Measurements from ENCODE around the gene CDYL. TPM values are rescaled to one million over a fixed set of nuclear protein-coding genes. Genes with fewer than 3 reads are reported as not detected.

The CDYL gene
- total RNA-seq, 3 donors from 2014 or later (not counting 1 experiment from before 2014, with no cell fraction given), result 81.3 to 101 (median 83.8) TPM

DNA sequence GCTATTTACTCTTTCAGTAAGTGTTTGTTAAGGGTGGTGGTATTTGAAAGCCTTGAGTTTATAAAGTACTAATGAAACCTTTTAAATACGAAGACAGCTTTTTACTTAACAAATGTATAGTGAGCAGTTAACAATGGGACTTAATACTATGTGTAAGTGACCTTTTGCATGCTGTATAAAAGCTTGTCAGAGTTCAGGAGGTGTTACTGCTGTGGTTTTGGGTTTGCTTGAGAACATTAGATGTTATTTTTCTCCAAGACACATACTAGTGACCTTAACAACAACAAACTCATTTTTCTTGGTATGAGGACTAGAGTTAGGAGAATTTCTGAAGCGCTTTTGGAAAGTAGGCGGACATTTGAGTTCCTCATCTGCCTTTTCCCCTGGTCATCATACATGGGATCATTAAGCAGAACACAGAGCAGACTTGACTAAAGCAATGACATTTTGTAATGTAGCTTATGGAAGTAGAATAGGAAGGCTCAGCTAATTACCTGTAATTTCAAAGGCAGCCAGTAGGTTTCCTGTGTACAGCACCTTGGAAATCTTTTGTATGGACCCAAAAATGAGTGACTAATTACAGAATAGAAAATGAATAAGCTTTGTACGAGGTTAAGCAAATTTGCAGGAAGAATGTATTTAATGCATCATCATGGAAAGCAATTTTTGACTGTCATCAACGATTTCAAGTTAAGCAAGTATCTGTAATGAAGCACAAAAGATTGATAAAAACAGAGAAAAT, 14.1 kb downstream of the CDYL start:
- H3K4me3 ChIP-seq (ENCODE audit: low read length), result no peak overlapping the region
- no peaks in the 10 kb centered on the region for H3K9me3 ChIP-seq (ENCODE audit: control insufficient read depth, insufficient read depth, low read length)
- peak overlapping the region; percentile 89 to 90 for H3K27ac Mint-ChIP-seq
- peak; percentile 71 to 80 (median 75) for ATAC-seq
- H3K4me1 ChIP-seq (ENCODE audit: control insufficient read depth, insufficient read depth, low read length), result peaks cover 31% of the 10 kb centered on the region
- no peaks in the 10 kb centered on the region for H3K36me3 Mint-ChIP-seq
- peak overlapping the region; percentile 89 for H3K4me3 Mint-ChIP-seq
- no peak for DNase-seq
- TF ChIP-seq, protein P1, sequence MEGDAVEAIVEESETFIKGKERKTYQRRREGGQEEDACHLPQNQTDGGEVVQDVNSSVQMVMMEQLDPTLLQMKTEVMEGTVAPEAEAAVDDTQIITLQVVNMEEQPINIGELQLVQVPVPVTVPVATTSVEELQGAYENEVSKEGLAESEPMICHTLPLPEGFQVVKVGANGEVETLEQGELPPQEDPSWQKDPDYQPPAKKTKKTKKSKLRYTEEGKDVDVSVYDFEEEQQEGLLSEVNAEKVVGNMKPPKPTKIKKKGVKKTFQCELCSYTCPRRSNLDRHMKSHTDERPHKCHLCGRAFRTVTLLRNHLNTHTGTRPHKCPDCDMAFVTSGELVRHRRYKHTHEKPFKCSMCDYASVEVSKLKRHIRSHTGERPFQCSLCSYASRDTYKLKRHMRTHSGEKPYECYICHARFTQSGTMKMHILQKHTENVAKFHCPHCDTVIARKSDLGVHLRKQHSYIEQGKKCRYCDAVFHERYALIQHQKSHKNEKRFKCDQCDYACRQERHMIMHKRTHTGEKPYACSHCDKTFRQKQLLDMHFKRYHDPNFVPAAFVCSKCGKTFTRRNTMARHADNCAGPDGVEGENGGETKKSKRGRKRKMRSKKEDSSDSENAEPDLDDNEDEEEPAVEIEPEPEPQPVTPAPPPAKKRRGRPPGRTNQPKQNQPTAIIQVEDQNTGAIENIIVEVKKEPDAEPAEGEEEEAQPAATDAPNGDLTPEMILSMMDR (IDR thresholded peaks at IDR 0.05), result peak; percentile 34
- 66% methylated on average over 3 of the region's 5 CpGs for WGBS (ENCODE audit: insufficient coverage)
- intact Hi-C loops (cut with micrococcal nuclease), result loop anchor here (2.0 to 5.0 kb wide), 2 partner anchors 14 to 183 kb away; partner anchors contain the start of gene CDYL
- peak overlapping the region; percentile 58 for H3K27ac ChIP-seq (ENCODE audit: low read length)
- no peaks in the 10 kb centered on the region for H3K9me3 Mint-ChIP-seq
- H3K27me3 Mint-ChIP-seq (ENCODE audit: low read depth in 2 of 2), result no peaks in the 10 kb centered on the region
- peaks cover 51 to 53% of the 10 kb centered on the region in 2 donors for H3K4me1 Mint-ChIP-seq
- H3K36me3 ChIP-seq (ENCODE audit: control insufficient read depth, insufficient read depth, low read length), result no peaks in the 10 kb centered on the region
- no peaks in the 10 kb centered on the region for H3K27me3 ChIP-seq (ENCODE audit: control insufficient read depth, insufficient read depth, low read length)

DNA sequence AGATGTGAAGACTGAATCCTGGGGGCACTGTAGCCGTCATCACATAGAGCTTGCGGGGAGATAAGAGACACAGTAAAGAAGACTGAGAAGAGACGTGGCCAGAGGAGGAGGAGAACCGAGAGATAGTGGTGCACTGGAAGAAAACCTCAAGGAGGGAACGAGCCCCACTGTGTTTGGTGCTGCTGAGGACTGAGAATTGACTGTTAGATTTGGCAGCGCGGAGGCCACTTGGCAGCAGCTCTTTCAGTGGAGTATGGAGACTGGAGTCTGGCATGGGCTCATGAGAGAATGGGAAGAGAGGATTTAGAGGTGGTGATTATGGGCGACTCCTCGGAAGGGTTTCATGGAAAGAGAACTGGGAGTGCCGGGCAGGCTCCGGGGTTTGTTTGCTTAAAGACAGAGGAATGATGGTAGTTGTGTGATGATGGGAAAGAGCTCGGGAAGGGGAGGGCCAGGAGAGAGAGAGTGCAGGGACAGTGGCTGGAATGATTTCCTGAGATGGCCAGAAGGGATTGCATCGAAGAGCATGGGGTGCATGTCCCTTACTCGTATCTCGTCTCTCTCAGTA, 18.0 kb downstream of the CDYL start:
- DNase-seq, result no peak
- peaks cover 40 to 52% of the 10 kb centered on the region in 2 donors for H3K4me1 Mint-ChIP-seq

DNA sequence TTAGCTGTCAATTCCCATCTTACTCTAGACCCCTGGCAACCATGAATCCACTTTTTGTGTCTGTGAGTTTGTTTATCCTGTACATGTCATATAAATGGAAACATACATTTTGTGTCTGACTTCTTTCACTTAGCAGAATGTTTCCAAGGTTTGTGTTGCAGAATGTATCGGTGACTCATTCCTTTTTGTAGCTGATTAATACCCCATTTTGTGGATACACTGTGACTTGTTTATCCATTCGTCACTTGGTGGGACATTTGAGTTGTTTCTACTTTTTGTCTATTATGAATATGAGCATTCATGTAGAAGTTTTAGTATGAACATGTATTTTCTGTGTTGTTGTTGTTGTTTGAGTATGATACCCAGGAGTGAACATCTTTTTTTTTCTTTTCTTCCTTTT, 21.4 kb downstream of the CDYL start:
- no peaks in the 10 kb centered on the region for H3K36me3 Mint-ChIP-seq
- Histone ChIP-seq H3K27ac (ENCODE audit: low read length) (no peak overlapping the region), H3K4me3 (ENCODE audit: low read length) (no peak overlapping the region), H3K9me3 (ENCODE audit: control insufficient read depth, insufficient read depth, low read length) (no peaks in the 10 kb centered on the region), H3K4me1 (ENCODE audit: control insufficient read depth, insufficient read depth, low read length) (peaks cover 18% of the 10 kb centered on the region), H3K27me3 (ENCODE audit: control insufficient read depth, insufficient read depth, low read length) (no peaks in the 10 kb centered on the region), H3K36me3 (ENCODE audit: control insufficient read depth, insufficient read depth, low read length) (no peaks in the 10 kb centered on the region)
- H3K4me1 Mint-ChIP-seq, result peaks cover 40 to 55% of the 10 kb centered on the region in 2 donors
- peak overlapping the region in 1 of 2 donors; percentile 48 for H3K27ac Mint-ChIP-seq
- ATAC-seq (no peak), DNase-seq (no peak)
- H3K4me3 Mint-ChIP-seq, result no peak overlapping the region
- intact Hi-C loops (cut with micrococcal nuclease), result no loop called here
- 69% methylated on average over 2 of the region's 2 CpGs for WGBS (ENCODE audit: insufficient coverage)
- TF ChIP-seq, protein P1 (IDR thresholded peaks at IDR 0.05), result no peak
- H3K9me3 Mint-ChIP-seq, result peaks cover 0 to 2% of the 10 kb centered on the region in 2 donors
- no peaks in the 10 kb centered on the region for H3K27me3 Mint-ChIP-seq (ENCODE audit: low read depth in 2 of 2)

More for the DNA sequence above, 18.0 kb downstream of the CDYL start:
- no peak overlapping the region for H3K27ac ChIP-seq (ENCODE audit: low read length)
- no peaks in the 10 kb centered on the region for H3K9me3 ChIP-seq (ENCODE audit: control insufficient read depth, insufficient read depth, low read length)
- Mint-ChIP-seq H3K9me3 (no peaks in the 10 kb centered on the region), H3K27ac (no peak overlapping the region), H3K27me3 (ENCODE audit: low read depth in 2 of 2) (no peaks in the 10 kb centered on the region), H3K36me3 (no peaks in the 10 kb centered on the region), H3K4me3 (no peak overlapping the region)
- ATAC-seq, result no peak
- H3K4me3 ChIP-seq (ENCODE audit: low read length), result no peak overlapping the region
- peaks cover 16% of the 10 kb centered on the region for H3K4me1 ChIP-seq (ENCODE audit: control insufficient read depth, insufficient read depth, low read length)
- H3K27me3 ChIP-seq (ENCODE audit: control insufficient read depth, insufficient read depth, low read length), result no peaks in the 10 kb centered on the region
- WGBS (ENCODE audit: insufficient coverage), result 94% methylated on average over 15 of the region's 15 CpGs
- TF ChIP-seq, protein P1 (IDR thresholded peaks at IDR 0.05), result no peak
- no peaks in the 10 kb centered on the region for H3K36me3 ChIP-seq (ENCODE audit: control insufficient read depth, insufficient read depth, low read length)
- intact Hi-C loops (cut with micrococcal nuclease), result loop anchor here (5.0 kb wide), 1 partner anchor 187 kb away; no protein-coding TSS in a partner anchor

Data from natural killer cell (primary cell).